Raji (cell line): ENCODE measurements around the gene HAO2.

ENCODE experiments used
- POLR2A ChIP-seq: IDR thresholded peaks from 2 replicates; pipeline ENCODE4 v1.6.1; 2011; ENCODE audit warnings: low read depth, low read length, control low read depth; ENCODE audit not compliant: insufficient read depth

Gene HAO2

GRCh38 chr1:119442756-119443155 is 74.2 kb downstream of the HAO2 start:
- TF ChIP-seq POLR2A, result no peak
